ENCODE measurements around the gene PLCB4.

Gene PLCB4

GRCh38 chr20:9059931-9060330, 9.0 kb upstream of the PLCB4 start:
- Histone ChIP-seq H3K4me2 (ENCODE audit: low read depth, low read length, poor library complexity, severe bottlenecking) (no peak overlapping the region), H3K79me2 (ENCODE audit: insufficient read depth, low read length) (no peaks in the 10 kb centered on the region), H3K27me3 (ENCODE audit: insufficient read depth, low read length, poor library complexity, severe bottlenecking) (no peaks in the 10 kb centered on the region), H3K9me3 (ENCODE audit: insufficient read depth, low read depth, low read length) (no peaks in the 10 kb centered on the region), H2AFZ (ENCODE audit: low read length) (no peak overlapping the region), H3K4me1 (ENCODE audit: insufficient read depth, low read length, poor library complexity, severe bottlenecking) (peaks cover 4% of the 10 kb centered on the region), H3K36me3 (ENCODE audit: insufficient read depth, low read length) (no peaks in the 10 kb centered on the region), H3F3A (ENCODE audit: low read depth) (no peaks in the 10 kb centered on the region), H3K9ac (ENCODE audit: low read depth, low read length, poor library complexity, severe bottlenecking) (no peak overlapping the region), H4K20me1 (ENCODE audit: insufficient read depth, low read length, poor library complexity, severe bottlenecking) (no peaks in the 10 kb centered on the region), H3K4me3 (ENCODE audit: low read length, poor library complexity, severe bottlenecking) (no peak overlapping the region), H3K9me2 (replicated peaks; ENCODE audit: low read depth, low read length) (no peaks in the 10 kb centered on the region)
- no peak for TF ChIP-seq EZH2phosphoT487 (IDR thresholded peaks at IDR 0.05; ENCODE audit: borderline replicate concordance)
- TF ChIP-seq, protein P1, sequence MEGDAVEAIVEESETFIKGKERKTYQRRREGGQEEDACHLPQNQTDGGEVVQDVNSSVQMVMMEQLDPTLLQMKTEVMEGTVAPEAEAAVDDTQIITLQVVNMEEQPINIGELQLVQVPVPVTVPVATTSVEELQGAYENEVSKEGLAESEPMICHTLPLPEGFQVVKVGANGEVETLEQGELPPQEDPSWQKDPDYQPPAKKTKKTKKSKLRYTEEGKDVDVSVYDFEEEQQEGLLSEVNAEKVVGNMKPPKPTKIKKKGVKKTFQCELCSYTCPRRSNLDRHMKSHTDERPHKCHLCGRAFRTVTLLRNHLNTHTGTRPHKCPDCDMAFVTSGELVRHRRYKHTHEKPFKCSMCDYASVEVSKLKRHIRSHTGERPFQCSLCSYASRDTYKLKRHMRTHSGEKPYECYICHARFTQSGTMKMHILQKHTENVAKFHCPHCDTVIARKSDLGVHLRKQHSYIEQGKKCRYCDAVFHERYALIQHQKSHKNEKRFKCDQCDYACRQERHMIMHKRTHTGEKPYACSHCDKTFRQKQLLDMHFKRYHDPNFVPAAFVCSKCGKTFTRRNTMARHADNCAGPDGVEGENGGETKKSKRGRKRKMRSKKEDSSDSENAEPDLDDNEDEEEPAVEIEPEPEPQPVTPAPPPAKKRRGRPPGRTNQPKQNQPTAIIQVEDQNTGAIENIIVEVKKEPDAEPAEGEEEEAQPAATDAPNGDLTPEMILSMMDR (conservative IDR thresholded peaks at IDR 0.05; ENCODE audit: low read length), result no peak

- Histone ChIP-seq H3K9me2 (replicated peaks; ENCODE audit: low read depth, low read length) (no peaks in the 10 kb centered on the region), H3K9ac (ENCODE audit: low read depth, low read length, poor library complexity, severe bottlenecking) (no peak overlapping the region), H3K4me1 (ENCODE audit: insufficient read depth, low read length, poor library complexity, severe bottlenecking) (peaks cover under 1% of the 10 kb centered on the region), H4K20me1 (ENCODE audit: insufficient read depth, low read length, poor library complexity, severe bottlenecking) (no peaks in the 10 kb centered on the region), H3F3A (ENCODE audit: low read depth) (0 out of 2 replicates have a peak, but pooled peaks cover 2% of the 10 kb centered on the region), H3K79me2 (ENCODE audit: insufficient read depth, low read length) (no peaks in the 10 kb centered on the region), H3K4me2 (ENCODE audit: low read depth, low read length, poor library complexity, severe bottlenecking) (no peak overlapping the region), H3K9me3 (ENCODE audit: insufficient read depth, low read depth, low read length) (no peaks in the 10 kb centered on the region), H2AFZ (ENCODE audit: low read length) (no peak overlapping the region), H3K4me3 (ENCODE audit: low read length, poor library complexity, severe bottlenecking) (no peak overlapping the region), H3K27me3 (ENCODE audit: insufficient read depth, low read length, poor library complexity, severe bottlenecking) (no peaks in the 10 kb centered on the region), H3K36me3 (ENCODE audit: insufficient read depth, low read length) (no peaks in the 10 kb centered on the region)
- TF ChIP-seq, protein P1 (conservative IDR thresholded peaks at IDR 0.05; ENCODE audit: low read length), result no peak
- no peak for TF ChIP-seq EZH2phosphoT487 (IDR thresholded peaks at IDR 0.05; ENCODE audit: borderline replicate concordance)
These were observed 7.5 kb upstream of the PLCB4 start for GRCh38 chr20:9061434-9061833.

DNA sequence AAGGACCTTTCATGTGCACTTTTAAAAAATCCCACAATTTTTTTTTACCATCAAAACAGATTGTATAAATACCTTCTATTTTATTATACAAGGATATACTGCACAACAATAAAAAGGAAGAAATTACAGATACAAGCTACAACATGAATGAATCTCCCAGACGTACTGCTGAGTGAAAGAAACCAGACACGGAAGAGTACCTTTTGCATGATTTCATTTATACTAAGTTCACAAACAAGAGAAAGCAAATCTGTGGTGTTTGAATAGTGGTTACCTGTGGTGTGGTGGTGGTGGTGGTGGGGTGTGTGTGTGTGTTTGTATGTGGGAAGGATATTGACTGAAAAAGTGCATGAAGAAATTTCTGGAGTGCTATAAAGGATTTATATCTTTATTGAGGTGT, 6.8 kb upstream of the PLCB4 start:
- Histone ChIP-seq H3K4me1 (ENCODE audit: insufficient read depth, low read length, poor library complexity, severe bottlenecking) (no peaks in the 10 kb centered on the region), H3K9me3 (ENCODE audit: insufficient read depth, low read depth, low read length) (no peaks in the 10 kb centered on the region), H4K20me1 (ENCODE audit: insufficient read depth, low read length, poor library complexity, severe bottlenecking) (no peaks in the 10 kb centered on the region), H3K79me2 (ENCODE audit: insufficient read depth, low read length) (no peaks in the 10 kb centered on the region), H3K4me3 (ENCODE audit: low read length, poor library complexity, severe bottlenecking) (no peak overlapping the region), H3K9me2 (replicated peaks; ENCODE audit: low read depth, low read length) (no peaks in the 10 kb centered on the region), H3K4me2 (ENCODE audit: low read depth, low read length, poor library complexity, severe bottlenecking) (no peak overlapping the region), H3K36me3 (ENCODE audit: insufficient read depth, low read length) (no peaks in the 10 kb centered on the region), H3K27me3 (ENCODE audit: insufficient read depth, low read length, poor library complexity, severe bottlenecking) (no peaks in the 10 kb centered on the region), H2AFZ (ENCODE audit: low read length) (no peak overlapping the region), H3F3A (ENCODE audit: low read depth) (0 out of 2 replicates have a peak, but pooled peaks cover 5% of the 10 kb centered on the region), H3K9ac (ENCODE audit: low read depth, low read length, poor library complexity, severe bottlenecking) (no peak overlapping the region)
- TF ChIP-seq, protein P1 (conservative IDR thresholded peaks at IDR 0.05; ENCODE audit: low read length), result no peak
- no peak for TF ChIP-seq EZH2phosphoT487 (IDR thresholded peaks at IDR 0.05; ENCODE audit: borderline replicate concordance)
